H1 (cell line): ENCODE measurements around the gene ZFAND3. TPM values are rescaled to one million over a fixed set of nuclear protein-coding genes. Genes with fewer than 3 reads are reported as not detected.

ENCODE experiments used
- CTCF ChIA-PET: fragments of 300-600 bp; sonication (Branson Sonifier 250); formaldehyde crosslinking; loops from one replicate; lab custom pipeline; 2021; ENCODE audit not compliant: partially characterized antibody; lab: Charles Lee
- POLR2A ChIA-PET: fragments of 300-600 bp; sonication (Branson Sonifier 250); formaldehyde crosslinking; loops from one replicate; lab custom pipeline; 2021; ENCODE audit warnings: inconsistent platforms; ENCODE audit not compliant: partially characterized antibody; lab: Charles Lee
- DNase-seq, 2 experiments: peaks; one replicate each; pipeline versions ENCODE4 v3.0.0 to v3.0.0-alpha.2; 2010 to 2022; ENCODE audit warnings: low spot score in 2 of 2, low read depth in 1 of 2, mixed read lengths in 1 of 2
- FAIRE-seq: peaks from 2 replicates; lab custom pipeline; 2011; peaks lifted over from hg19 to GRCh38; lab: Jason Lieb, UNC
- H2AFZ ChIP-seq: 2 replicates; pipeline ENCODE4 v1.8.1; 2012; ENCODE audit warnings: low read length, inconsistent platforms
- H2AK5ac ChIP-seq: 2 replicates; pipeline ENCODE4 v1.6.1; 2013; ENCODE audit warnings: low read depth, low read length
- H2BK120ac ChIP-seq: replicated peaks from 2 replicates; pipeline ENCODE3; 2013; ENCODE audit warnings: low read depth, low read length, inconsistent platforms
- H2BK12ac ChIP-seq: 2 replicates; pipeline ENCODE4 v1.6.1; 2013; ENCODE audit warnings: low read depth, low read length
- H2BK15ac ChIP-seq: 2 replicates; pipeline ENCODE4 v1.6.1; 2013; ENCODE audit warnings: low read length
- H2BK20ac ChIP-seq: 2 replicates; pipeline ENCODE4 v1.6.1; 2013; ENCODE audit warnings: low read length
- H2BK5ac ChIP-seq: 2 replicates; pipeline ENCODE4 v1.6.1; 2013; ENCODE audit warnings: low read depth, low read length
- H3K14ac ChIP-seq: 2 replicates; pipeline ENCODE4 v1.6.1; 2013; ENCODE audit warnings: inconsistent platforms; ENCODE audit not compliant: insufficient read length
- H3K18ac ChIP-seq: 2 replicates; pipeline ENCODE4 v1.6.1; 2013; ENCODE audit warnings: low read length; ENCODE audit errors: extremely low read depth
- H3K23ac ChIP-seq: 2 replicates; pipeline ENCODE4 v1.6.1; 2013; ENCODE audit warnings: inconsistent platforms; ENCODE audit not compliant: insufficient read length
- H3K23me2 ChIP-seq: 2 replicates; pipeline ENCODE4 v1.6.1; 2013; ENCODE audit warnings: low read depth, low read length
- H3K27ac ChIP-seq: 2 replicates; pipeline ENCODE4 v1.6.1; 2011; ENCODE audit warnings: low read depth, low read length, inconsistent platforms
- H3K27me3 ChIP-seq, 4 experiments: replicated peaks in 1 of 4; 1 replicate in 1 of 4; 2 replicates in 3 of 4; pipeline versions ENCODE4 v1.6.1 to v1.8.1; 2011 to 2013; ENCODE audit warnings: low read length in 3 of 4, mild to moderate bottlenecking in 3 of 4, inconsistent platforms in 2 of 4, mixed read lengths in 2 of 4, moderate library complexity in 1 of 4; ENCODE audit not compliant: control insufficient read depth in 3 of 4, insufficient read depth in 3 of 4; ENCODE audit errors: extremely low read depth in 1 of 4
- H3K36me3 ChIP-seq, 4 experiments: 2 replicates each; pipeline versions ENCODE4 v1.6.1 to v1.8.1; 2011 to 2013; ENCODE audit warnings: mild to moderate bottlenecking in 4 of 4, low read length in 3 of 4, moderate library complexity in 2 of 4, control low read depth in 1 of 4, inconsistent platforms in 1 of 4; ENCODE audit not compliant: insufficient read depth in 4 of 4, control insufficient read depth in 2 of 4
- H3K4ac ChIP-seq: replicated peaks from 2 replicates; pipeline ENCODE3; 2013; ENCODE audit warnings: low read length, low read depth, mixed read lengths, inconsistent platforms; ENCODE audit not compliant: insufficient read length
- H3K4me1 ChIP-seq, 4 experiments: replicated peaks in 1 of 4; 1 replicate in 1 of 4; 2 replicates in 3 of 4; pipeline versions ENCODE4 v1.6.1 to v1.8.1; 2011 to 2013; ENCODE audit warnings: low read length in 3 of 4, inconsistent platforms in 2 of 4, mixed read lengths in 1 of 4; ENCODE audit not compliant: insufficient read depth in 4 of 4, control insufficient read depth in 3 of 4
- H3K4me2 ChIP-seq, 2 experiments: 2 replicates each; pipeline versions ENCODE4 v1.6.1 to v1.8.1; 2011 to 2013; ENCODE audit warnings: low read depth in 2 of 2, low read length in 2 of 2, control low read depth in 1 of 2, inconsistent platforms in 1 of 2, mild to moderate bottlenecking in 1 of 2; ENCODE audit not compliant: insufficient read depth in 1 of 2
- H3K4me3 ChIP-seq, 4 experiments: fragments of 200-600, 300-600 bp in 1 of 4; sonication (generic), shearing (Covaris generic), sonication (Bioruptor Twin) in 1 of 4; 2 replicates each; pipeline versions ENCODE4 v1.5.1 to v1.8.1; 2011 to 2016; ENCODE audit warnings: low read length in 4 of 4, low read depth in 3 of 4, control low read depth in 2 of 4, inconsistent platforms in 2 of 4, mild to moderate bottlenecking in 2 of 4, mixed read lengths in 1 of 4, moderate library complexity in 1 of 4; ENCODE audit not compliant: insufficient read depth in 2 of 4; ENCODE audit errors: extremely low read depth in 1 of 4
- H3K56ac ChIP-seq: replicated peaks from 2 replicates; pipeline ENCODE3; 2013; ENCODE audit warnings: low read depth, mild to moderate bottlenecking, mixed read lengths, low read length, inconsistent platforms; ENCODE audit not compliant: insufficient read length
- H3K79me1 ChIP-seq: 2 replicates; pipeline ENCODE4 v1.6.1; 2013; ENCODE audit warnings: low read depth, low read length, control low read depth
- H3K79me2 ChIP-seq, 2 experiments: 2 replicates each; pipeline versions ENCODE4 v1.6.1 to v1.8.1; 2012 to 2013; ENCODE audit warnings: low read length in 2 of 2, mild to moderate bottlenecking in 2 of 2, inconsistent platforms in 1 of 2; ENCODE audit not compliant: insufficient read depth in 2 of 2, control insufficient read depth in 1 of 2
- H3K9ac ChIP-seq, 4 experiments: replicated peaks in 1 of 4; 1 replicate in 1 of 4; 2 replicates in 3 of 4; pipeline versions ENCODE4 v1.6.1 to v1.8.1; 2011 to 2013; ENCODE audit warnings: low read depth in 3 of 4, low read length in 3 of 4, control low read depth in 2 of 4, mild to moderate bottlenecking in 2 of 4, moderate library complexity in 2 of 4, inconsistent platforms in 1 of 4; ENCODE audit errors: extremely low read depth in 1 of 4
- H3K9me3 ChIP-seq, 2 experiments: 2 replicates each; pipeline versions ENCODE4 v1.6.1 to v1.8.1; 2012 to 2013; ENCODE audit warnings: mild to moderate bottlenecking in 2 of 2, moderate library complexity in 2 of 2, control low read depth in 1 of 2, inconsistent platforms in 1 of 2, low read depth in 1 of 2, low read length in 1 of 2, mixed read lengths in 1 of 2; ENCODE audit not compliant: insufficient read depth in 2 of 2
- H4K20me1 ChIP-seq, 2 experiments: replicated peaks in 1 of 2; 2 replicates each; pipeline versions ENCODE3 to v1.8.1; 2011 to 2013; ENCODE audit warnings: inconsistent platforms in 2 of 2, low read length in 2 of 2, mild to moderate bottlenecking in 1 of 2; ENCODE audit not compliant: insufficient read depth in 2 of 2, control insufficient read depth in 1 of 2
- H4K5ac ChIP-seq: 2 replicates; pipeline ENCODE4 v1.6.1; 2013; ENCODE audit warnings: low read length, low read depth, mixed read lengths, inconsistent platforms; ENCODE audit not compliant: insufficient read length
- H4K8ac ChIP-seq: 2 replicates; pipeline ENCODE4 v1.8.0; 2013; ENCODE audit warnings: mild to moderate bottlenecking, moderate library complexity, low read length, inconsistent platforms; ENCODE audit not compliant: insufficient read depth; ENCODE audit errors: extremely low read depth
- H4K91ac ChIP-seq: replicated peaks from 2 replicates; pipeline ENCODE3; 2013; ENCODE audit warnings: low read length, mixed read lengths, inconsistent platforms; ENCODE audit not compliant: insufficient read length
- CBX8 ChIP-seq: fragments of 300-800, 300-1000 bp; sonication (generic); IDR thresholded peaks from 2 replicates; pipeline ENCODE4 v1.7.1; 2016; ENCODE audit warnings: low read depth, low read length, borderline replicate concordance
- GABPA ChIP-seq: IDR thresholded peaks from 2 replicates; pipeline ENCODE4 v1.6.1; 2011; ENCODE audit warnings: mild to moderate bottlenecking, low read length, moderate library complexity, borderline replicate concordance; ENCODE audit not compliant: insufficient read depth
- KDM1A ChIP-seq: fragments of 200-600, 300-600 bp; sonication (generic); IDR thresholded peaks from 2 replicates; pipeline ENCODE4 v1.7.1; 2016; ENCODE audit warnings: mild to moderate bottlenecking, low read length, borderline replicate concordance
- KDM5A ChIP-seq: fragments of 200-600 bp; IDR thresholded peaks from 2 replicates; pipeline ENCODE4 v1.7.1; 2012; ENCODE audit warnings: mild to moderate bottlenecking, low read length, inconsistent platforms, mixed read lengths
- POLR2A ChIP-seq, 2 experiments: IDR thresholded peaks; 1 replicate in 1 of 2; 2 replicates in 1 of 2; pipeline ENCODE4 v1.6.1; 2011; ENCODE audit warnings: low read depth in 2 of 2, low read length in 2 of 2, mild to moderate bottlenecking in 2 of 2; ENCODE audit errors: control extremely low read depth in 1 of 2
- POLR2AphosphoS5 ChIP-seq: IDR thresholded peaks from 2 replicates; pipeline ENCODE4 v1.6.1; 2011; ENCODE audit warnings: low read depth, low read length
- RBBP5 ChIP-seq: IDR thresholded peaks from 2 replicates; pipeline ENCODE4 v1.7.1; 2012; ENCODE audit warnings: low read depth, mild to moderate bottlenecking, inconsistent platforms, low read length, moderate library complexity, borderline replicate concordance
- RNF2 ChIP-seq: fragments of 200-900, 300-1000 bp; sonication (generic); IDR thresholded peaks from 2 replicates; pipeline ENCODE4 v1.7.1; 2016; ENCODE audit warnings: borderline replicate concordance, low read depth, mild to moderate bottlenecking, antibody characterized with exemption, low read length; ENCODE audit not compliant: poor library complexity, severe bottlenecking; ENCODE audit errors: missing control alignments
- SIX5 ChIP-seq: IDR thresholded peaks from 2 replicates; pipeline ENCODE4 v1.6.1; 2011; ENCODE audit warnings: mild to moderate bottlenecking, low read depth, low read length
- SUZ12 ChIP-seq: fragments of 200-600 bp; sonication (generic); IDR thresholded peaks from 2 replicates; pipeline ENCODE4 v1.6.1; 2012; ENCODE audit warnings: mild to moderate bottlenecking, inconsistent platforms, low read length, moderate library complexity, mixed read lengths
- YY1 ChIP-seq: IDR thresholded peaks from 2 replicates; pipeline ENCODE4 v1.6.1; 2011; ENCODE audit warnings: low read depth, mild to moderate bottlenecking, low read length
- WGBS, 2 experiments: shearing (Covaris generic) in 1 of 2; methylation state at CpG; one replicate each; pipeline versions ENCODE4 v1.1.6 to v1.1.7; 2013 to 2015; ENCODE audit warnings: low lambda C conversion rate in 2 of 2, mixed read lengths in 2 of 2, inconsistent platforms in 1 of 2, low coverage in 1 of 2, missing lambda C conversion rate in 1 of 2; ENCODE audit not compliant: insufficient replicate concordance in 2 of 2, insufficient coverage in 1 of 2, insufficient read length in 1 of 2; ENCODE audit errors: extremely low coverage in 1 of 2, missing lambda C conversion rate in 1 of 2; 5-methylcytosine and 5-hydroxymethylcytosine counted together
- polyA plus RNA-seq, 7 experiments: library from polyadenylated mRNA; depleted of rRNA in 3 of 7; stranded (reverse) in 5 of 7; unstranded in 2 of 7; fragments of >200 nt in 5 of 7; fragments of 200-250 nt in 2 of 7; gene quantifications; 1 replicate in 5 of 7; 2 replicates in 1 of 7; 4 replicates in 1 of 7; pipeline versions ENCODE4 v1.2.1 to v1.2.3, GENCODE V29; 2011 to 2013; ENCODE audit warnings: missing spikeins in 2 of 7, mixed read lengths in 2 of 7
- total RNA-seq: library from RNA; stranded (reverse); fragmentation: NEBNext Ultra II Directional; extraction: Animal tissue kit (Norgen Biotek cat#: 25700); gene quantifications from 2 replicates; pipeline ENCODE4 v1.2.1, GENCODE V29; 2021
- TF ChIP-seq, protein P1 (sequence below): IDR thresholded peaks from 2 replicates; pipeline ENCODE4 v1.6.1; 2012; ENCODE audit warnings: inconsistent platforms

Gene ZFAND3
- total and polyA plus RNA-seq, 2 of the 8 experiments (the other 6 are each of a cell fraction or from before 2014, with no cell fraction given), result 13.0 to 51.3 TPM

DNA sequence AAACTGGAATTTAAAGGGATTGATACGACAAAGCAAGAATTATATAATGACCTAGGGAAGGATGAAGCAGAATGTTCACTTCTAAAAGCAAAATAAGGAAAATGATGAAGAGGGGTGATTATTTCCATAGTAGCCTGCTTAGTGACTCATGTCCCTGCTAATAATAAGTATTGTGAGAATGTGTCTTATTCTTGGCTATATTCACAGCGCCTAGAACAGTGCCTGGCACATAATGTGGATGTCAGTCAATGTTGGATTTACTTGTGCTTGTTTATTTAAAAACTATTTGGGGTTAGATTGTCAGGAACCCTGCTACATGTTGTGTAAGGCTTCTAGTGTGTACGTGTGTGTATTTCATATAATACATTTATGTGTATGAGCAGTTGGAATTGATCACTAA, 85.1 kb downstream of the ZFAND3 start:
- no peak overlapping the region for H4K8ac ChIP-seq
- no peak overlapping the region for H4K5ac ChIP-seq
- ChIA-PET CTCF (no interaction called here), POLR2A (no interaction called here)
- H3K27ac ChIP-seq, result no peak overlapping the region
- H4K91ac ChIP-seq, result no peak overlapping the region
- no peaks in the 10 kb centered on the region for H3K27me3 ChIP-seq
- H2BK15ac ChIP-seq, result no peak overlapping the region
- H2BK20ac ChIP-seq, result no peak overlapping the region
- no peak overlapping the region for H3K9ac ChIP-seq
- no peak overlapping the region for H3K23ac ChIP-seq
- no peak overlapping the region for H3K4me2 ChIP-seq
- no peak overlapping the region for H3K56ac ChIP-seq
- H3K14ac ChIP-seq, result no peak overlapping the region
- no peaks in the 10 kb centered on the region; a peak in 1 of 7 replicates for H3K4me1 ChIP-seq
- H3K79me1 ChIP-seq, result peaks cover 2% of the 10 kb centered on the region; the same call in 1 of the 2 replicates
- no peak for FAIRE-seq
- no peaks in the 10 kb centered on the region for H3K36me3 ChIP-seq
- H3K4ac ChIP-seq, result no peak overlapping the region
- H2BK5ac ChIP-seq, result no peak overlapping the region
- H3K18ac ChIP-seq, result no peak overlapping the region
- DNase-seq, result no peak
- TF ChIP-seq RBBP5 (no peak), SUZ12 (no peak), POLR2AphosphoS5 (no peak), POLR2A (IDR thresholded peaks at IDR 0.05; ENCODE audit: control extremely low read depth in 1 of 2, low read depth in 2 of 2, low read length in 2 of 2) (no peak), RNF2 (no peak), KDM5A (no peak), KDM1A (no peak), GABPA (no peak), CBX8 (no peak), YY1 (no peak), SIX5 (no peak)
- TF ChIP-seq, protein P1, sequence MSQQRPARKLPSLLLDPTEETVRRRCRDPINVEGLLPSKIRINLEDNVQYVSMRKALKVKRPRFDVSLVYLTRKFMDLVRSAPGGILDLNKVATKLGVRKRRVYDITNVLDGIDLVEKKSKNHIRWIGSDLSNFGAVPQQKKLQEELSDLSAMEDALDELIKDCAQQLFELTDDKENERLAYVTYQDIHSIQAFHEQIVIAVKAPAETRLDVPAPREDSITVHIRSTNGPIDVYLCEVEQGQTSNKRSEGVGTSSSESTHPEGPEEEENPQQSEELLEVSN, result no peak
- no peak overlapping the region for H2AFZ ChIP-seq
- no peaks in the 10 kb centered on the region for H3K23me2 ChIP-seq
- H3K9me3 ChIP-seq, result no peaks in the 10 kb centered on the region
- WGBS, 2 experiments, result 95% methylated on average over 3 of the region's 3 CpGs; no CpG with 5 or more reads in 1 of the 2 experiments
- H3K79me2 ChIP-seq, result peaks cover 0 to 72% of the 10 kb centered on the region in 2 experiments; a peak in 2 of 4 replicates
- no peak overlapping the region for H2BK12ac ChIP-seq
- H2BK120ac ChIP-seq, result no peak overlapping the region
- H2AK5ac ChIP-seq, result no peak overlapping the region
- H3K4me3 ChIP-seq, result no peak overlapping the region
- H4K20me1 ChIP-seq, result peaks cover 2 to 10% of the 10 kb centered on the region in 2 experiments
